Measurements from ENCODE around the gene SLC9A2.

Gene SLC9A2

GRCh38 chr2:102620332-102620731 is 979 bp downstream of the SLC9A2 start:
- no peak for DNase-seq (ENCODE audit: low read depth, low spot score)

- DNase-seq (ENCODE audit: low read depth, low spot score): no peak
These were observed 2.3 kb downstream of the SLC9A2 start for GRCh38 chr2:102621630-102622029.

GRCh38 chr2:102622646-102623045 is 3.3 kb downstream of the SLC9A2 start:
- no peak for DNase-seq (ENCODE audit: low read depth, low spot score)

- DNase-seq (ENCODE audit: low read depth, low spot score): no peak
These were observed 11.1 kb downstream of the SLC9A2 start for GRCh38 chr2:102630458-102630857.

- DNase-seq (ENCODE audit: low read depth, low spot score): no peak
These were observed 13.2 kb downstream of the SLC9A2 start for GRCh38 chr2:102632380-102633175.

- no peak for DNase-seq (ENCODE audit: low read depth, low spot score)
These were observed 15.5 kb downstream of the SLC9A2 start for GRCh38 chr2:102634831-102635241.

- no peak for DNase-seq (ENCODE audit: low read depth, low spot score)
These were observed 16.0 kb downstream of the SLC9A2 start for GRCh38 chr2:102635317-102635716.

GRCh38 chr2:102636283-102636907 is 17.0 kb downstream of the SLC9A2 start:
- DNase-seq (ENCODE audit: low read depth, low spot score): no peak

GRCh38 chr2:102637358-102637757 is 18.0 kb downstream of the SLC9A2 start:
- no peak for DNase-seq (ENCODE audit: low read depth, low spot score)

GRCh38 chr2:102639429-102639828 is 20.1 kb downstream of the SLC9A2 start:
- DNase-seq (ENCODE audit: low read depth, low spot score): no peak

GRCh38 chr2:102652126-102652525 is 32.8 kb downstream of the SLC9A2 start:
- no peak for DNase-seq (ENCODE audit: low read depth, low spot score)

- no peak for DNase-seq (ENCODE audit: low read depth, low spot score)
These were observed 38.4 kb downstream of the SLC9A2 start for GRCh38 chr2:102657770-102658169.

GRCh38 chr2:102660070-102660469 is 40.7 kb downstream of the SLC9A2 start:
- no peak for DNase-seq (ENCODE audit: low read depth, low spot score)

GRCh38 chr2:102660574-102660973 is 41.2 kb downstream of the SLC9A2 start:
- DNase-seq (ENCODE audit: low read depth, low spot score): no peak

GRCh38 chr2:102661846-102662245 is 42.5 kb downstream of the SLC9A2 start:
- no peak for DNase-seq (ENCODE audit: low read depth, low spot score)

GRCh38 chr2:102662833-102663232 is 43.5 kb downstream of the SLC9A2 start:
- no peak for DNase-seq (ENCODE audit: low read depth, low spot score)

GRCh38 chr2:102663381-102663780 is 44.0 kb downstream of the SLC9A2 start:
- DNase-seq (ENCODE audit: low read depth, low spot score): no peak

GRCh38 chr2:102664471-102664909 is 45.1 kb downstream of the SLC9A2 start:
- DNase-seq (ENCODE audit: low read depth, low spot score): no peak

- DNase-seq (ENCODE audit: low read depth, low spot score): no peak
These were observed 47.7 kb downstream of the SLC9A2 start for GRCh38 chr2:102667072-102667471.

GRCh38 chr2:102668171-102668570 is 48.8 kb downstream of the SLC9A2 start:
- DNase-seq (ENCODE audit: low read depth, low spot score): no peak

GRCh38 chr2:102669401-102669800 is 50.0 kb downstream of the SLC9A2 start:
- DNase-seq (ENCODE audit: low read depth, low spot score): no peak

- no peak for DNase-seq (ENCODE audit: low read depth, low spot score)
These were observed 52.9 kb downstream of the SLC9A2 start for GRCh38 chr2:102672107-102672776.

GRCh38 chr2:102674370-102674769 is 55.0 kb downstream of the SLC9A2 start:
- no peak for DNase-seq (ENCODE audit: low read depth, low spot score)
